Bronchial epithelial cell (primary cell): ENCODE data around the gene CADM2. TPM values are rescaled to one million over a fixed set of nuclear protein-coding genes. Genes with fewer than 3 reads are reported as not detected.

Experiments
- DNase-seq: peaks from one replicate; pipeline ENCODE4 v3.0.0-alpha.2; 2010; ENCODE audit warnings: low read depth
- FAIRE-seq: peaks from 2 replicates; lab custom pipeline; 2011; peaks lifted over from hg19 to GRCh38; lab: Jason Lieb, UNC
- H3K27me3 ChIP-seq: 2 replicates; pipeline ENCODE4 v1.5.1; 2011; ENCODE audit warnings: low read length; ENCODE audit not compliant: control insufficient read depth, insufficient read depth
- H3K36me3 ChIP-seq: 2 replicates; pipeline ENCODE4 v1.5.1; 2011; ENCODE audit warnings: low read length; ENCODE audit not compliant: control insufficient read depth, insufficient read depth
- H3K4me3 ChIP-seq: 2 replicates; pipeline ENCODE4 v1.5.1; 2011; ENCODE audit warnings: mild to moderate bottlenecking, low read depth, low read length, control low read depth
- CTCF ChIP-seq: IDR thresholded peaks from 2 replicates; pipeline ENCODE4 v1.5.1; 2011; ENCODE audit warnings: mild to moderate bottlenecking, moderate library complexity, low read length, control low read depth, inconsistent platforms; ENCODE audit not compliant: insufficient read depth, severe bottlenecking
- total RNA-seq: library from RNA; depleted of rRNA; stranded (reverse); fragments of >200 nt; gene quantifications from 2 replicates; pipeline ENCODE4 v1.2.1, GENCODE V29; 2014

Gene CADM2
- total RNA-seq, 1 donor from 2014 or later, result under 0.01 TPM

- DNase-seq (no peak), FAIRE-seq (no peak)
- Histone ChIP-seq H3K36me3 (no peaks in the 10 kb centered on the region), H3K27me3 (no peaks in the 10 kb centered on the region), H3K4me3 (no peak overlapping the region)
- TF ChIP-seq CTCF, result no peak
Observed at GRCh38 chr3:86056962-86057361, 1098.2 kb downstream of the CADM2 start.

- Histone ChIP-seq H3K36me3 (no peaks in the 10 kb centered on the region), H3K27me3 (no peaks in the 10 kb centered on the region), H3K4me3 (no peak overlapping the region)
- no peak for DNase-seq
- TF ChIP-seq CTCF, result no peak
- FAIRE-seq, result no peak
Observed at GRCh38 chr3:86073799-86074198, 1115.0 kb downstream of the CADM2 start.

GRCh38 chr3:86087160-86087871 lies 1128.5 kb downstream of the CADM2 start:
- H3K27me3 ChIP-seq, result no peaks in the 10 kb centered on the region
- no peak for FAIRE-seq
- no peak for TF ChIP-seq CTCF
- no peak for DNase-seq
- no peak overlapping the region for H3K4me3 ChIP-seq
- no peaks in the 10 kb centered on the region for H3K36me3 ChIP-seq

GRCh38 chr3:86104154-86104553 lies 1145.4 kb downstream of the CADM2 start:
- Histone ChIP-seq H3K27me3 (no peaks in the 10 kb centered on the region), H3K4me3 (no peak overlapping the region), H3K36me3 (no peaks in the 10 kb centered on the region)
- no peak for DNase-seq
- FAIRE-seq, result no peak
- TF ChIP-seq CTCF, result no peak

GRCh38 chr3:86109434-86109833 lies 1150.6 kb downstream of the CADM2 start:
- Histone ChIP-seq H3K4me3 (no peak overlapping the region), H3K27me3 (no peaks in the 10 kb centered on the region), H3K36me3 (no peaks in the 10 kb centered on the region)
- DNase-seq (no peak), FAIRE-seq (no peak)
- no peak for TF ChIP-seq CTCF
